ENCODE results near the gene AMBN. TPM values are rescaled to one million over a fixed set of nuclear protein-coding genes. Genes with fewer than 3 reads are reported as not detected.

The AMBN gene
- total and polyA plus RNA-seq, 2 of the 13 experiments (the other 11 are each of a cell fraction or from before 2014, with no cell fraction given), result not detected

- no peak for TF ChIP-seq CAMTA2 (CRISPR knock-in tag; IDR thresholded peaks at IDR 0.05; ENCODE audit: borderline replicate concordance)
- no peak for TF ChIP-seq SOX13 (IDR thresholded peaks at IDR 0.05)
- TF ChIP-seq SOX13 (CRISPR knock-in tag; conservative IDR thresholded peaks at IDR 0.05 in 1 of 2, IDR thresholded peaks at IDR 0.05 in 1 of 2), result no peak
- TF ChIP-seq DNMT1 (CRISPR knock-in tag; IDR thresholded peaks at IDR 0.05), result no peak
- TF ChIP-seq CTCF (CRISPR knock-in tag; IDR thresholded peaks at IDR 0.05), result peak; percentile 81
- TF ChIP-seq SIX1 (CRISPR knock-in tag; IDR thresholded peaks at IDR 0.05; ENCODE audit: borderline replicate concordance), result no peak; the same call in 1 of the 2 replicates
- no peak for TF ChIP-seq PLRG1 (conservative IDR thresholded peaks at IDR 0.05)
- TF ChIP-seq ZNF282 (IDR thresholded peaks at IDR 0.05; ENCODE audit: partially characterized antibody), result no peak
- TF ChIP-seq SMC3 (IDR thresholded peaks at IDR 0.05; ENCODE audit: low read length), result peak; percentile 62; the same call in 1 of the 2 replicates
- no peak for TF ChIP-seq ATM (IDR thresholded peaks at IDR 0.05; ENCODE audit: borderline replicate concordance)
- TF ChIP-seq BRF2 (CRISPR knock-in tag; IDR thresholded peaks at IDR 0.05), result no peak
- peak; percentile 34; the same call in 1 of the 2 replicates for TF ChIP-seq RAD21 (CRISPR knock-in tag; IDR thresholded peaks at IDR 0.05)
- peak; percentile 84 for TF ChIP-seq STAG1 (CRISPR knock-in tag; IDR thresholded peaks at IDR 0.05)
- no peak for TF ChIP-seq AKNA (CRISPR knock-in tag; IDR thresholded peaks at IDR 0.05; ENCODE audit: borderline replicate concordance)
Measured at GRCh38 chr4:70559211-70559830, 32.7 kb upstream of the AMBN start (continued).
